HepG2 (cell line): ENCODE results near the gene ESRRG. TPM values are rescaled to one million over a fixed set of nuclear protein-coding genes. Genes with fewer than 3 reads are reported as not detected.

ENCODE experiments used
- ATAC-seq: fragments of 200-7000 bp; cut with Tn5 transposase; 3 replicates; pipeline ENCODE4 v1.9.1; 2020; ENCODE audit warnings: mild to moderate bottlenecking, moderate library complexity
- BruUV-seq: library from RNA; stranded (reverse); fragments of 400-500 nt; replicated peaks from 2 replicates; lab custom pipeline; 2021; lab: Mats Ljungman, UMichigan
- CTCF ChIA-PET: fragments of 300-600 bp; formaldehyde crosslinking; extraction: SDS; loops from one replicate; lab custom pipeline; 2021; ENCODE audit warnings: low total read pairs, inconsistent platforms, low intra/inter-chr PET ratio; lab: Yijun Ruan, JAX
- POLR2A ChIA-PET: fragments of 350-600 bp; sonication (Branson Sonifier 250); formaldehyde crosslinking; loops from one replicate; lab custom pipeline; 2020; ENCODE audit warnings: antibody characterized with exemption, inconsistent platforms; lab: Yijun Ruan, JAX
- DNase-seq: peaks from one replicate; pipeline ENCODE4 v3.0.0-alpha.2; 2015; ENCODE audit warnings: low spot score
- FAIRE-seq: peaks from 3 replicates; lab custom pipeline; 2011; peaks lifted over from hg19 to GRCh38; lab: Jason Lieb, UNC
- H2AFZ ChIP-seq: one replicate; pipeline ENCODE4 v1.6.1; 2011; ENCODE audit warnings: low read length, inconsistent platforms
- H3K27ac ChIP-seq: fragments of 300-600 bp; 3 replicates; pipeline ENCODE4 v1.8.0; 2011; ENCODE audit warnings: mixed run types, mild to moderate bottlenecking, mixed read lengths, low read length, inconsistent platforms; ENCODE audit not compliant: insufficient read depth; ENCODE audit errors: extremely low read length
- H3K27me3 ChIP-seq, 2 experiments: fragments of 200-600 bp in 1 of 2; 2 replicates in 1 of 2; 3 replicates in 1 of 2; pipeline versions ENCODE4 v1.6.0 to v1.8.0; 2011; ENCODE audit warnings: low read length in 2 of 2, mild to moderate bottlenecking in 2 of 2, moderate library complexity in 2 of 2, inconsistent platforms in 1 of 2; ENCODE audit not compliant: insufficient read depth in 2 of 2, control insufficient read depth in 1 of 2
- H3K36me3 ChIP-seq, 2 experiments: fragments of 200-600 bp in 1 of 2; replicated peaks in 1 of 2; 2 replicates in 1 of 2; 3 replicates in 1 of 2; pipeline versions ENCODE4 v1.5.1 to v1.8.0; 2011; ENCODE audit warnings: low read length in 2 of 2, inconsistent platforms in 1 of 2; ENCODE audit not compliant: insufficient read depth in 2 of 2, control insufficient read depth in 1 of 2
- H3K4me1 ChIP-seq: 2 replicates; pipeline ENCODE4 v1.5.1; 2012; ENCODE audit warnings: low read length, inconsistent platforms; ENCODE audit not compliant: insufficient read depth
- H3K4me2 ChIP-seq: 2 replicates; pipeline ENCODE4 v1.6.0; 2011; ENCODE audit warnings: low read depth, low read length, inconsistent platforms
- H3K4me3 ChIP-seq, 3 experiments: fragments of 200-600 bp in 1 of 3; sonication (generic), shearing (Covaris generic) in 1 of 3; replicated peaks in 1 of 3; 2 replicates each; pipeline ENCODE4 v1.5.1; 2011 to 2016; ENCODE audit warnings: low read length in 3 of 3, inconsistent platforms in 2 of 3, low read depth in 2 of 3, mild to moderate bottlenecking in 2 of 3, control low read depth in 1 of 3, mixed read lengths in 1 of 3; ENCODE audit not compliant: insufficient read depth in 1 of 3
- H3K79me2 ChIP-seq: one replicate; pipeline ENCODE4 v1.6.1; 2011; ENCODE audit warnings: low read length, inconsistent platforms; ENCODE audit not compliant: insufficient read depth
- H3K9ac ChIP-seq: 2 replicates; pipeline ENCODE4 v1.6.0; 2011; ENCODE audit warnings: mild to moderate bottlenecking, low read depth, low read length, inconsistent platforms; ENCODE audit not compliant: insufficient read depth
- H3K9me3 ChIP-seq: 2 replicates; pipeline ENCODE4 v1.5.1; 2012; ENCODE audit warnings: mild to moderate bottlenecking, low read length
- H4K20me1 ChIP-seq: 2 replicates; pipeline ENCODE4 v1.6.0; 2011; ENCODE audit warnings: inconsistent platforms, mild to moderate bottlenecking, low read length, moderate library complexity; ENCODE audit not compliant: insufficient read depth
- NR2F6 ChIP-seq, 2 experiments: IDR thresholded peaks; 2 replicates each; pipeline ENCODE4 v1.6.1; 2016; ENCODE audit warnings: antibody characterized with exemption in 1 of 2, mild to moderate bottlenecking in 1 of 2
- PAF1 ChIP-seq: IDR thresholded peaks from 2 replicates; pipeline ENCODE4 v1.6.1; 2016; ENCODE audit warnings: missing genetic modification reagents, missing compliant biosample characterization
- PAWR ChIP-seq: sonication (generic); formaldehyde crosslinking; IDR thresholded peaks from 2 replicates; pipeline ENCODE4 v1.4.0; 2020; ENCODE audit warnings: missing genetic modification reagents, mild to moderate bottlenecking, borderline replicate concordance
- REPIN1 ChIP-seq: sonication (generic); formaldehyde crosslinking; IDR thresholded peaks from 2 replicates; pipeline ENCODE4 v1.8.0; 2022; ENCODE audit warnings: missing genetic modification reagents, low read depth, mild to moderate bottlenecking, borderline replicate concordance
- TAF15 ChIP-seq: fragments of 200-400 bp; formaldehyde crosslinking; IDR thresholded peaks from one replicate; pipeline ENCODE4 v1.6.1; 2018; ENCODE audit warnings: mild to moderate bottlenecking, low read depth, low read length; ENCODE audit not compliant: poor library complexity, severe bottlenecking
- ZNF549 ChIP-seq: sonication (generic); formaldehyde crosslinking; IDR thresholded peaks from 2 replicates; pipeline ENCODE4 v1.5.0; 2020; ENCODE audit warnings: missing genetic modification reagents
- ZNF552 ChIP-seq: sonication (generic); formaldehyde crosslinking; IDR thresholded peaks from 2 replicates; pipeline ENCODE4 v1.9.0; 2022; ENCODE audit warnings: missing genetic modification reagents, mild to moderate bottlenecking, borderline replicate concordance
- ZNF83 ChIP-seq: sonication (generic); formaldehyde crosslinking; IDR thresholded peaks from 2 replicates; pipeline ENCODE4 v1.4.0; 2020; ENCODE audit warnings: missing genetic modification reagents, mild to moderate bottlenecking, borderline replicate concordance
- whole genome bisulfite sequencing: methylation state at CpG from one replicate; pipeline ENCODE4 v1.1.6; 2017; ENCODE audit warnings: low lambda C conversion rate; 5-methylcytosine and 5-hydroxymethylcytosine counted together
- in situ Hi-C: cut with HindIII; loops from 2 replicates; pipeline ENCODE4 v1.10.0; 2017; ENCODE audit warnings: low pct_unique_long_range_greater_than_20kb; ENCODE audit not compliant: extremely low pct_ligation_motif_present
- intact Hi-C: fragments of 100-400 bp; cut with micrococcal nuclease; formaldehyde crosslinking; loops from one replicate; pipeline ENCODE4 v1.10.0; 2022; ENCODE audit not compliant: unreplicated experiment
- polyA plus RNA-seq, 8 experiments: library from polyadenylated mRNA; depleted of rRNA in 3 of 8; stranded (reverse) in 7 of 8; unstranded in 1 of 8; fragments of >200 nt; fragmentation: Illumina TruSeq in 4 of 8; extraction: Trizol in 4 of 8; gene quantifications; 2 replicates each; pipeline versions ENCODE4 v1.2.1 to v1.2.3, GENCODE V29; 2011 to 2016; ENCODE audit warnings: low read depth in 4 of 8, missing spikeins in 1 of 8, mixed read lengths in 1 of 8; ENCODE audit not compliant: insufficient read depth in 1 of 8
- total RNA-seq, 5 experiments: library from RNA; depleted of rRNA; stranded (reverse); fragments of >200 nt; fragmentation: Illumina TruSeq; extraction: Trizol; gene quantifications; 2 replicates each; pipeline ENCODE4 v1.2.3, GENCODE V29; 2016; ENCODE audit warnings: low read depth in 1 of 5
- TF ChIP-seq, protein P1 (sequence below): sonication (generic); formaldehyde crosslinking; IDR thresholded peaks from 2 replicates; pipeline ENCODE4 v1.8.0; 2022; ENCODE audit warnings: mild to moderate bottlenecking, missing genetic modification reagents
- TF ChIP-seq, protein P2 (sequence below): sonication (generic); formaldehyde crosslinking; IDR thresholded peaks from 2 replicates; pipeline ENCODE4 v1.5.0; 2020; ENCODE audit warnings: mild to moderate bottlenecking, missing genetic modification reagents, borderline replicate concordance

ESRRG gene
- total and polyA plus RNA-seq, 2 of the 13 experiments (the other 11 are each of a cell fraction or from before 2014, with no cell fraction given): not detected

DNA sequence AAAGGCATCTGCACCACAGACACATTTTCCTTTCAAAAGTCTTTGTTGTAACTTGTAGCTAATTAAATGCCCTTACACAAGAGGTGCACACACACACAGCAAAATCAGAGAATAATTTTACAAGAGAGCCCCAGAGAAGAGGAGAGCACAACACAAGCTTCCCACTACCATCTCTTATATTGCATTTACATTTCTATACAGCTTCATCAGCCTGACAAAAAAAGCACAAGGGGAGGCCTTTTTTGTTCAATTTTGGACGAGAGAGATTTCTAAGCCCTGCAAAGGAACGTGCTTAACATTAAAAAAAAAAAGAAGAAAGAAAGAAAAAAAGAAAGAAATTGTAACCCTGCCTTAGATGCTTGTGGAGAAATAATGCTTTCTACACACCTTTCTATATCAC lies 17.1 kb upstream of the ESRRG start:
- no peak overlapping the region for H2AFZ ChIP-seq
- BruUV-seq: no TSS peak
- 0% methylated on average over 2 of the region's 2 CpGs for WGBS
- H3K4me1 ChIP-seq: no peaks in the 10 kb centered on the region
- H3K36me3 ChIP-seq: no peaks in the 10 kb centered on the region
- no peak overlapping the region for H3K27ac ChIP-seq
- POLR2A ChIA-PET: no interaction called here
- no peak overlapping the region for H3K9ac ChIP-seq
- H3K27me3 ChIP-seq: no peaks in the 10 kb centered on the region; a peak in 1 of 5 replicates
- H3K9me3 ChIP-seq: no peaks in the 10 kb centered on the region
- no peak overlapping the region for H3K4me3 ChIP-seq
- CTCF ChIA-PET: no interaction called here
- no peaks in the 10 kb centered on the region for H4K20me1 ChIP-seq
- TF ChIP-seq PAF1 (CRISPR knock-in tag): no peak
- no peak for TF ChIP-seq NR2F6 (IDR thresholded peaks at IDR 0.05)
- no peak for TF ChIP-seq NR2F6 (CRISPR knock-in tag; IDR thresholded peaks at IDR 0.05)
- TF ChIP-seq, protein P1, sequence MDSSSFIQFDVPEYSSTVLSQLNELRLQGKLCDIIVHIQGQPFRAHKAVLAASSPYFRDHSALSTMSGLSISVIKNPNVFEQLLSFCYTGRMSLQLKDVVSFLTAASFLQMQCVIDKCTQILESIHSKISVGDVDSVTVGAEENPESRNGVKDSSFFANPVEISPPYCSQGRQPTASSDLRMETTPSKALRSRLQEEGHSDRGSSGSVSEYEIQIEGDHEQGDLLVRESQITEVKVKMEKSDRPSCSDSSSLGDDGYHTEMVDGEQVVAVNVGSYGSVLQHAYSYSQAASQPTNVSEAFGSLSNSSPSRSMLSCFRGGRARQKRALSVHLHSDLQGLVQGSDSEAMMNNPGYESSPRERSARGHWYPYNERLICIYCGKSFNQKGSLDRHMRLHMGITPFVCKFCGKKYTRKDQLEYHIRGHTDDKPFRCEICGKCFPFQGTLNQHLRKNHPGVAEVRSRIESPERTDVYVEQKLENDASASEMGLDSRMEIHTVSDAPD (CRISPR knock-in tag): no peak
- no peak for TF ChIP-seq PAWR (CRISPR knock-in tag)
- TF ChIP-seq, protein P2, sequence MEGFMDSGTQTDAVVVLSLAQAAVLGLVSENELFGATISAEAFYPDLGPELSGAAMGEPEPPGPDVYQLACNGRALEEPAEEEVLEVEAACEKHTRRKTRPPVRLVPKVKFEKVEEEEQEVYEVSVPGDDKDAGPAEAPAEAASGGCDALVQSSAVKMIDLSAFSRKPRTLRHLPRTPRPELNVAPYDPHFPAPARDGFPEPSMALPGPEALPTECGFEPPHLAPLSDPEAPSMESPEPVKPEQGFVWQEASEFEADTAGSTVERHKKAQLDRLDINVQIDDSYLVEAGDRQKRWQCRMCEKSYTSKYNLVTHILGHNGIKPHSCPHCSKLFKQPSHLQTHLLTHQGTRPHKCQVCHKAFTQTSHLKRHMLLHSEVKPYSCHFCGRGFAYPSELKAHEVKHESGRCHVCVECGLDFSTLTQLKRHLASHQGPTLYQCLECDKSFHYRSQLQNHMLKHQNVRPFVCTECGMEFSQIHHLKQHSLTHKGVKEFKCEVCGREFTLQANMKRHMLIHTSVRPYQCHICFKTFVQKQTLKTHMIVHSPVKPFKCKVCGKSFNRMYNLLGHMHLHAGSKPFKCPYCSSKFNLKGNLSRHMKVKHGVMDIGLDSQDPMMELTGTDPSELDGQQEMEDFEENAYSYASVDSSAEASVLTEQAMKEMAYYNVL: no peak
- no peak for TF ChIP-seq ZNF549
- TF ChIP-seq ZNF552: no peak
- no peak for TF ChIP-seq ZNF83 (CRISPR knock-in tag)
- no peak for TF ChIP-seq REPIN1 (CRISPR knock-in tag)
- TF ChIP-seq TAF15: no peak
- in situ Hi-C loops: no loop called here
- intact Hi-C loops: loop anchor here (10.0 kb wide), 2 partner anchors 436 to 916 kb away; no protein-coding TSS in a partner anchor
- H3K79me2 ChIP-seq: no peaks in the 10 kb centered on the region
- FAIRE-seq: no peak
- no peak for ATAC-seq
- DNase-seq: no peak
- no peak overlapping the region for H3K4me2 ChIP-seq
